Measurements from ENCODE around the gene PARP15. TPM values are rescaled to one million over a fixed set of nuclear protein-coding genes. Genes with fewer than 3 reads are reported as not detected.

Gene PARP15
- total RNA-seq, 3 donors from 2014 or later, result 1.2 to 2.0 (median 1.4) TPM

DNA sequence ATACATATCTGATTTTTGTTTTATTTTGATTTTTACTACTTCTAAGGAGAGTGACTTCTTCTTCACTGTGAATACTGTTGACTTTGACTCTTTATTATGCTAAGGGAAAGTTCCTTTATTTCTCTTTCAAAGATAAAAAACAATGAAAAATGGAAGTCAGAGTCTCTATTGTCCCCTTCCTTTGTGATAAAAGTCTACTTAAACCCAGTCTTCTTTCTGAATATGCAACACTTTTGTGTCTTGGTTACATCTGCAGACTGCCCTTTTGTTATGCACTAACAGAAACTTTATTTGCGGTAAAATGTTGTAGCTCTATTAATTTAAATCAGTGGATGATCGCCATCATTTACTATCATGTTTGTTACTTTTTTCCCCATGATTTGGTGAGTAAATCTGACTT, 13.2 kb downstream of the PARP15 start:
- TF ChIP-seq, protein P1, sequence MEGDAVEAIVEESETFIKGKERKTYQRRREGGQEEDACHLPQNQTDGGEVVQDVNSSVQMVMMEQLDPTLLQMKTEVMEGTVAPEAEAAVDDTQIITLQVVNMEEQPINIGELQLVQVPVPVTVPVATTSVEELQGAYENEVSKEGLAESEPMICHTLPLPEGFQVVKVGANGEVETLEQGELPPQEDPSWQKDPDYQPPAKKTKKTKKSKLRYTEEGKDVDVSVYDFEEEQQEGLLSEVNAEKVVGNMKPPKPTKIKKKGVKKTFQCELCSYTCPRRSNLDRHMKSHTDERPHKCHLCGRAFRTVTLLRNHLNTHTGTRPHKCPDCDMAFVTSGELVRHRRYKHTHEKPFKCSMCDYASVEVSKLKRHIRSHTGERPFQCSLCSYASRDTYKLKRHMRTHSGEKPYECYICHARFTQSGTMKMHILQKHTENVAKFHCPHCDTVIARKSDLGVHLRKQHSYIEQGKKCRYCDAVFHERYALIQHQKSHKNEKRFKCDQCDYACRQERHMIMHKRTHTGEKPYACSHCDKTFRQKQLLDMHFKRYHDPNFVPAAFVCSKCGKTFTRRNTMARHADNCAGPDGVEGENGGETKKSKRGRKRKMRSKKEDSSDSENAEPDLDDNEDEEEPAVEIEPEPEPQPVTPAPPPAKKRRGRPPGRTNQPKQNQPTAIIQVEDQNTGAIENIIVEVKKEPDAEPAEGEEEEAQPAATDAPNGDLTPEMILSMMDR (IDR thresholded peaks at IDR 0.05), result no peak
- H3K36me3 ChIP-seq (ENCODE audit: low read depth), result no peaks in the 10 kb centered on the region
- intact Hi-C loops (cut with DNase I, micrococcal nuclease), result no loop called here
- no peak overlapping the region for H3K4me3 ChIP-seq
- no peak for ATAC-seq
- DNase-seq, result no peak
- no peaks in the 10 kb centered on the region for H3K4me1 ChIP-seq (ENCODE audit: low read depth)
- H3K9me3 ChIP-seq, result no peaks in the 10 kb centered on the region

DNA sequence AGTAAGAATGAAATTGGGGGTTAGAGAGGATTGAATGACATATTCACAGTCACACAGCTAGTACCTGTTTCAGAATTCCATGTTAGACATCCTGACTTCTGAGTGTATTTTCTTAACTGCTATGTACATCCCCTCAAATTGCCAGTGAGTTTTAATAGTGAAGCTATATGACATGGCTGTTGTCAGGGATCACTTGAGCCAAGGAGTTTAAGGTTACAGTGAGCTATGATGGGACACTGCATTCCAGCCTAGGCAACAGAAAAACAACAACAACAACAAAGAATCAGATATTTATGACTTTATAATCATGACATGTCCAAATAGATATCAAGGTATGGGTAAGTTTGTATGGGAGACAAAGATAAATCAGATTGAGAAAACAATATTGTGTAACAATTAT, 16.6 kb downstream of the PARP15 start:
- Histone ChIP-seq H3K4me1 (ENCODE audit: low read depth) (no peaks in the 10 kb centered on the region), H3K9me3 (no peaks in the 10 kb centered on the region), H3K36me3 (ENCODE audit: low read depth) (no peaks in the 10 kb centered on the region), H3K4me3 (no peak overlapping the region)
- ATAC-seq (no peak), DNase-seq (no peak)
- TF ChIP-seq, protein P1 (IDR thresholded peaks at IDR 0.05), result no peak
- intact Hi-C loops (cut with DNase I, micrococcal nuclease), result no loop called here

DNA sequence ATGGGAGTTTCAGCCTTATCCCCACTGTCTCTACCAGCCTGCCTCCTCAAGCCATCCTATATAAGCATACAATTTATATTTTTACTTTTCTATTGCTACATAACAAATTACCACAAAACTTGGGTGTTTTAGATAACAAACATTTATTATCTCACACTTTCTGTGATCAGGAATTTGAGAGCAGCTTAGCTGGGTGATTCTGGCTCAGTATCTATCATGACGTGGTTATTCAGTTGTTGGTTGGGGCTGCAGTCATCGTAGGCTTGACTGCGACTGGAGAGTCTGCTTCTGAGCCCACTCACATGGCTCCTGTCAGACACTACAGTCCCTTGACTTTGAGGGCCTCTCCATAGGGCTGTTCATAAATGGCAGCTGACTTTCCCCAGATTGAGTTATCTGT, 20.7 kb downstream of the PARP15 start:
- no peaks in the 10 kb centered on the region for H3K9me3 ChIP-seq
- no peak for DNase-seq
- H3K4me1 ChIP-seq (ENCODE audit: low read depth), result peaks cover 4% of the 10 kb centered on the region
- H3K4me3 ChIP-seq, result no peak overlapping the region
- intact Hi-C loops (cut with DNase I, micrococcal nuclease), result no loop called here
- ATAC-seq, result no peak
- TF ChIP-seq, protein P1 (IDR thresholded peaks at IDR 0.05), result no peak
- no peaks in the 10 kb centered on the region for H3K36me3 ChIP-seq (ENCODE audit: low read depth)

DNA sequence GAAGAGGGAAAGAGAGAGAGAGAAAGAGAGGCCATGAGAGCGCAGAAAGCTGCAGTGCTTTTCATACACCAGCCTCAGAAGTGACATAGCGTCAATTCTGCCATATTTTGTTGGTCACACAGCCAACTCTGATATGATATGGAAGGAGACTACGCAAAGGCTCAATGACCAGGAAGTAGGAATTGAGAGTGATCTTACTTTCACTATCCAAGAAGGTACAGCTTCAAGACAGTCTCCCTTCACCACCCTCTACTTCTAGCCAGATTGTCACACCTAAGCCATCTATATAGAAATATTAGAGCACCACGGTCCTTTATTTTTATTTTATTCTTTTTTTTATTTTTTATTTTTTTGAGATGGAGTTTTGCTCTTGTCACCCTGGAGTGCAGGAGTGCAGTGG, 21.1 kb downstream of the PARP15 start:
- intact Hi-C loops (cut with DNase I, micrococcal nuclease), result no loop called here
- H3K9me3 ChIP-seq, result no peaks in the 10 kb centered on the region
- no peak overlapping the region for H3K4me3 ChIP-seq
- DNase-seq (no peak), ATAC-seq (no peak)
- H3K36me3 ChIP-seq (ENCODE audit: low read depth), result no peaks in the 10 kb centered on the region
- TF ChIP-seq, protein P1 (IDR thresholded peaks at IDR 0.05), result no peak
- peaks cover 4% of the 10 kb centered on the region for H3K4me1 ChIP-seq (ENCODE audit: low read depth)

DNA sequence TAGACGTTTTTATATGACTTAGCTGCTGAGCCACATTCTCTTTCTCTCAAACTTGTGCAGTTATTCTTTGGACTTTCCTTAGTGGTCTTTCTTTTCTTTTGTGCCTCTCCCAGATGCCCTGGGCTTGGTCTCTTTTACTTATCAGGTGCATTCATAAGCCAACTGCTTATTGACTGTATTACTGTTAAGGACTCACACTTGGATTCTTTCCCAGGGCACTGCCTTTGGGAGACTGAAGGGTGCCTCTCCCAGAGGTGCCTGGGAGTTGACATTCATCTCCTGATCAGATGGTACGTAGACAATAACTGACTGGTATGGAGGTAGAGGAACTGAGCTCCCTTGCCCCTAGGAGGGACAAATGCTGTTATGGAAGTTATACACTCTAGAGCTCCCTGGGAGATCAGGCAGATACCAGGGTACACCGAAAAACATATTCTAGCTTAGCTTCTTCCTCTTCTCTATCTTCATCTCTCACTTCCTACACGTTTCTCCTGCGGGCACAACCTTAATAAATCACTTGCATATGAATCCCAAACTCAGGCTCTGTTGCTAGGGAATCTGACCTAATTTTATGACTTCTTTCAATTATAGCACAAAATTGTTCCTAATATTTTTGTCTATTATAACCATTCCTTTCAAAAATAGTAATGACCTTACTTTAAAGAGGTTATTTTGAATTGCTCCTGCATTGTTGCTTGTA, 24.7 kb downstream of the PARP15 start:
- intact Hi-C loops (cut with DNase I, micrococcal nuclease), result no loop called here
- TF ChIP-seq, protein P1 (IDR thresholded peaks at IDR 0.05), result no peak
- H3K4me1 ChIP-seq (ENCODE audit: low read depth), result peaks cover 4% of the 10 kb centered on the region
- H3K4me3 ChIP-seq, result no peak overlapping the region
- DNase-seq (no peak), ATAC-seq (no peak)
- no peaks in the 10 kb centered on the region for H3K36me3 ChIP-seq (ENCODE audit: low read depth)
- H3K9me3 ChIP-seq, result no peaks in the 10 kb centered on the region

DNA sequence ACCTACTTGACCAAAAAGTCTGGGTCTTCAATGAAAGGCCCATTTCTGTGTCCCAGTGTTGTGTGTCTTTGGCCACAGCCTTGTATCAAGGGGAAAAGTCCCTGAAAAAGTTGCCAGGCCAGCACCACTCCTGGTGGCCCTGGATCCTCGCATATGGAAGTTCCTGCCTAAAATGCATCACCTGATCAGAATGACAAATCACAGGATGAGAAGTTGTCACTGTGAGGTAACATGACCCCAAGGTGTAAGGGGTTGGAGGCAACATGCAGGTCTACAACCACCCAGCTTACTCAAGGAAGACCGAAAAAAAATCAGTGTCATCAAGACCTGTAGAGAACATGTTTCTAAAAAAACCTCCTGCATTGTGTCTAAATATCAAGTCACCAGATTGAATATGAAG, 25.6 kb downstream of the PARP15 start:
- Histone ChIP-seq H3K4me3 (no peak overlapping the region), H3K9me3 (no peaks in the 10 kb centered on the region), H3K36me3 (ENCODE audit: low read depth) (no peaks in the 10 kb centered on the region), H3K4me1 (ENCODE audit: low read depth) (peaks cover 4% of the 10 kb centered on the region)
- intact Hi-C loops (cut with DNase I, micrococcal nuclease), result no loop called here
- TF ChIP-seq, protein P1 (IDR thresholded peaks at IDR 0.05), result no peak
- DNase-seq, result no peak
- no peak for ATAC-seq

Measured in mucosa of descending colon (tissue), 3 donors.